GM19455 (cell line): ENCODE measurements around the gene RFTN1.
"Not testable (repeated sequence)": the region's sequence is repeated elsewhere in the genome, so short reads cannot be mapped to it uniquely, and the experiment has no call there.

Experiments
- ATAC-seq: cut with Tn5 transposase; IDR thresholded peaks from one replicate; pipeline ENCODE4 v1.9.1; 2021; ENCODE audit not compliant: unreplicated experiment

RFTN1 gene

DNA sequence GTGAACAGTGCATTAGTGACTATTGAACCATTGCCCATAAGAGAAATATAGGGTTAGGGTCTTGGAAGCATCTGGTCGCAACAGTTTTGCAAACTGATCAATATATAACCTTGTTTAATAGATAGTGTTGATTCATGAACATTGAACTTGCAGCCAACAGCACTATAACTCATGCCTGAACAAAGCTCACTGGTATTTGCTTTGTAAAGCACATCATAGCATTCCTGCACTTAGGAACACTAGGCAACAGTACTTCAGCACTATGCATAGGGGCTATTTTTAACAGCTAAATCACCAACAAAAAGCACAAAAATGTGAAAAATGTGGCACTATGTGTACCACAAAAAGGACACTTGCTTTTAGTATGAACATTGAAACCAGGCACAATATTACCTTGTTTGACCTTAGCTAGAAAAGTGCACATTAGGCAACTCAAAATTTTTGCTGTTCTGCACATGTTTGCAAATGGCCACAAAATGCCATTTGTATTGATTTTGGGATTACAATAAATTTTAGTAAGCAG, 180.5 kb downstream of the RFTN1 start:
- ATAC-seq: no peak

DNA sequence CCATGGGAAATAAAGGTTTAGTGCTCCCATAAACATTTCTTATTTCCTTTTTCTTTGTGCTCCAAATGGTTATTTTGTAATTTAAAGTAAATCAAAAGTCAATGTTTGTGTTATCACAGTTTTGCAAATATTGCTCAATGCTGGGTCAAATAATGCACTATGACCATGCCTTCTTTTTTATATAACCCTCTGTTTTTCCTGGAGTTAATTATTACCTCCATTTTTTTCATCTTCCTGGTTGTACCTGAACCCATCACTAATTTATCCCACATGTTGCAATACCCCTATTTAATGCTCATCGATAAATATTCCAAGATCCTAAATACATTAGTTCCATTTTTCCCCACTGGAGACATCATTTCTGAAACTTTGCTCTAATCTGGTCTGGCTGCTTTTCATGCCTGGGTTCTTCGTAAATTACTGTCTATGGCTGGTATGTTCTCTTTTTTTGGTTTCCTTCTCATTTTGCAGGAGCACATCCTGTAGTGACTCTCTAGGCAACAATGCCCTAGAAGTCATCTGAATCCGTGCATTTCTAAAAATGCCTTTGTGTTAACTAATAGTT, 182.1 kb downstream of the RFTN1 start:
- no peak for ATAC-seq

DNA sequence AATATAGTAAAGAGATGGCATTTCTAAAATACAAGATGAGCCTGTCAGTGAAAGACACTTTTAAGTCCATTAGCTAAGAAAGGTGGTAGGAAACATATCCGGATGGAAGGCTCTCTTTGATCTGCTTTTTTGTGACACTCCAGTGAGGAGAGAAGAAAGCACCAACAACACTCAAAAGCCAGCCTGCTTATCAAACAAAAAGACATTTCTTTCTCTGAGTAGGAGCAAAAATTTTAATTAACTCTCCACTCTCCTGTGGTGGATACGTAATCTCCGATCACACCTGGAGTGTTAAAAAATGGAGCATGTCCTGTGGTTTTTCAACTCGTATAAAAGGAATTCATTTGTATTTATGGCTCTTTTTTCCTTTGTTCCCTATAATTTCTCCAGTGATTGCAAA, 183.1 kb downstream of the RFTN1 start:
- ATAC-seq: no peak

DNA sequence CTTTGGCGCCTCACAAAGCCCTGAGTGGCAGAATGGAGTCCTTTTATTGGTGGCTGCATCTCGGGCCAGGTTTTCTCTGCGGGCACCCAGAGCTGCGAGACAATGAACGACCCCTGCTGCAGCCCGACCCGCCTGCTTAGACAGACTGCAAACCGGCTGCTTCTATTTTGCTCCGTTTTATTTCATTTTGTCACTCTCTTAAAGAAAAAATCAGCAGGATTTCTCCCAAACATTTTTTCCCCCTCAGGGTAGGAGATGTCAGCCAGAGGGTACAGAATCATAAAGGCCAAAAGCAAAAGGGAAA, 183.7 kb downstream of the RFTN1 start:
- ATAC-seq: no peak

DNA sequence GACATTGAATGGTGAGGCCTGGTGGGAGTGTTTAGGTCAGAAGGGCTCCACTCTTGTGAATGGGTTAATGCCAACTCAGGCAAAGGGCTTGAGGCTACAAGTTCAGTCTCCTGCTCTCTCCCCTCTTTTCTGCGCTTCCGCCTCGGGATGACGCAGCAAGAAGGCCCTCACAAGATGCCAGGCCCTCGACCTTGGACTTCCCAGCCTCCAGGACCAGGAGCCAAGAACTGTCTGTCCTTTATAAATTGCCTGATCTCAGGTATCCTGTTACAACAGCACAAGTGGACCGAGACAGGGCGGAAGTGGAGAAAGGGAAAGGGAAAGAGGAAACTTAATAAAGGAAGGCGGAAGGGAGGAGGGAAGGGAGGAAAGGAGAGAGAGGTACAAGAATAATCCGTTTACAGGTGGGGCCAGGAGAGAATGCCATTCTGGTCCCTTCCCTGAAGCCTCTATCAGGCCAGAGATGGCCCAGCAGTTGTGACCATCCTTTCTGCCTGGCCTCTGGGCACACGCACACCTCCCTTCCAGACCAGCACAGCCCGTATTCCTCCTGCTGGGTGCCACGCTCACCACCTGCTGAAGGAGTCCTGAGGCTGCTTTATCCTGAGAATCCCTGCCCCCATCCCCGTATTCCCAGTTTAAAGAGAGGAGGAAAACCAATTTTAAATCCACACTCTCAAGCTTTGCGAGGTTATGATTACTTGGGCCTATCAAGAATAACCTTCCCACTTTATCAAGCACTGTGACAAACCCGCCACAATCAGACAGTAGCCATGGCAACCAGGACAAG, 184.3 kb downstream of the RFTN1 start:
- no peak for ATAC-seq

DNA sequence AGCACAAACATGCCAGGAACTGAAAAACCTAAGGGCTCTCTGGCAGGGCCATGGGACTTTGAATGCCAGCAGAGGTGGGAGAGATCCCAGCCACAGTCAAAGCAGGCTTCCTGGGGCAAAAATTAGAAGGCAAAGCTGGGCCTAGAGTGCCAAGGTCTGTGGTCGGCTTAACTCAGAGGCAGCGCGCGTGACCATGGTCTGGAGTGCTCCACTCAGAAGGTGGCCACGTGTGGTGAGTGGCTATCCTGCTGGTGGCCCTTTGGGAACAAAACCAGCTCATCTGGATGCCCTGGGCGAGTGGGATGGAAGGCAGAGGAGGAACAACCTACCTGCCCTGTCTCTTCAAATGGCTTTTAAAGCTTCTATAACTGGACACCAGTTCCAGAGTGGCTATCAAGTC, 185.4 kb downstream of the RFTN1 start:
- no peak for ATAC-seq

DNA sequence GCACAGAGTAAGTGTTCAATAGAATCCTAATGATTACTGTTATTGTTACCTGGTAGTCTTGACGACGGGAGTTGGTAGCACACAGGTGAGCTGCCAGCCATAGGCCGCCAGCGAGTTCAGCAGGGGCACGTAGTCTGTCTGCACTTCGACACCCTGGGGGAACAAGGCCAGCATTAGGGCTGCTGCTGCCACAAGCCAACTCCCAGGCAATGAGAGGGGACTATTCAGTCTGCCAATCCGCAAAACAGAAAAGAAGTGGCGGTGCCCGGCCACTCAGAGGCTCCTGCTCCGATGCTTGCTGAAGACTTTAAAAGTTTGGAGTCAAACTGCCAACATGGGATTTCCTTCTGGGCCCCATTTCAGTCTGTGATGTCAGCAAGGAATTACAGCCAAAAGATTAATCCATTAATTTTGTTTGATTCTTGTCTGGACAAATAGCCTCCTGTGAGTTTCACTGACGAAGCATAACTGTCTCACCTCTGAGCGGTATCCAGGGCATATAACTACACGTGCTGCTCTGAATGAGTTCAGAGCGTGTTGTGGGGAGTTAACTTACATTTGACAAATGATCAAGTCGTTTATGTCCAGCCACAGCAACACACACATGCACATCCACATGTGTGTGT, 186.7 kb downstream of the RFTN1 start:
- no peak for ATAC-seq

DNA sequence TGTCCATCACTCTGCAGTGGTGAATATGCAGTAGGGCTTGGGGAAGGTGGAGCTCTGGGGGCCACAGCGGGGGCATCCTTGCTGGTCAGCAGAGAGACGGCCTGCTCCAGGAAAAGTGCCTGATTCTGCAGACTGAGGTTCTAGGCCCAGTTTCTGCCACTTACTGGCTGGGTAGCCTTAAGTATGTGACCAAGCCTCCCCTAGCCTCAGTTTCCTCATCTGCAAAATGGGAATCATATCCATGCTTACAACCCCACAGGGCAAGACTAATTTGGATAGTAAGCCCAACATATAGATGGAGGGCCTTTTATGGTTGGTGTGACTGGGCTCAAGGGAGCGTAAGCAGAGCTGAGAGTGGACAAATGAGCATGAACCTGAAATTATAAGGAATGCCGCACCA, 187.6 kb downstream of the RFTN1 start:
- no peak for ATAC-seq

DNA sequence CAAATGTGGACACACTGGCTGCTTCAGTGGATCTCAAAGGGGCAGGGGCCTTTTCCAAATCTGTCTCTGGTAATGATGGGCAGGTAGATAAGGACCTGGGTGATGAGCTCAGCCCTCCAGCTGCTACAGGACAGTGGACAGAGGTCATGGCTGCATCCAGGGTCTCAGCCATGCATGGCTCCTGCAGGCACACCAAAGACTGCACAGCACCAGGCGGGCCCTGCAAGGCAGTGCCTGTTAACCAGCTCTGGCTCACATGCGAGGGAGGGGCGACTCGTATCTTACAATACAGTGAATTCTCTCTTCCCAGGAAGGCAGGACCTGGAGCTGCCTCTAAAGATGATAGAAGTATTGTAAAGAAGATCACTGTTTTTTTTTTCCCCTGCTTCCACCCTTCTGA, 189.8 kb downstream of the RFTN1 start:
- no peak for ATAC-seq

DNA sequence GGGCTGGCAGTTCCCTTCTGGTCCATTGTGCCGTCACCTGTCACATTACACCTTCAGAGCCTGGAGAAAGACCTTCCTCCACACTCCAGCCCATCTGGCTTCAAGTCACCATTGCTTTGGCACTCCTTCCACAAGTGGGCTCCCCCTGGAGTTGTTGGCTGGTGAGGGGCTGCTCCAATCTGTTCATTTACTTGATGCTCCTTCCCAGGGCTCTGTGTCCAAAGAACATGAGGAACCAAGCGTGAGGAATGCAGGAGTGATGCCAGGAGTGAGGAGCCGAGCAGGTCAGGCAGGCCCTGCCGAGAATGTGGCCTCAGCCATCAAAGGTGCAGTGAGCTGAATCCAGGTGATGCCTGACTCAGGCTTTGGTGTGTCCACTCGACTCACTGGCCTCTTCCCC, 191.3 kb downstream of the RFTN1 start:
- no peak for ATAC-seq

DNA sequence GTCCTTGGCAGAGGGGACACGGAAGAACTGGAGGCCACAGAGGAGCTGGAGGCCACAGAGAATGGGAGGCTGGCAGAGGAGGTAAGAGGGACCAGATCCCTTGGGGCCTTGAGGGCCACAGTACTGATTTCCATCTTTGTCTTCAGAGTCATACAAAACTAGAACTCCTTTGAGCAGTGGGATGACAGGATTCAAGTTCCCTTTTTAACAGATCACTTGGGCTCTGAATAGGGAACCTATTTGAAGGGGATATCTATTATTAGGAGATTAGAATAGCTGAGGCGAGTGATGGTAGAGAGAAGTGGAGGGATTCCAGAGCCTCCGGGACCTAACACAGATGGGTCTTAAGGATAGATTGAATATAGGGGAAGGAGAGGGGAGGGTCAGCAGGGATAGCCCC, 192.8 kb downstream of the RFTN1 start:
- no peak for ATAC-seq

DNA sequence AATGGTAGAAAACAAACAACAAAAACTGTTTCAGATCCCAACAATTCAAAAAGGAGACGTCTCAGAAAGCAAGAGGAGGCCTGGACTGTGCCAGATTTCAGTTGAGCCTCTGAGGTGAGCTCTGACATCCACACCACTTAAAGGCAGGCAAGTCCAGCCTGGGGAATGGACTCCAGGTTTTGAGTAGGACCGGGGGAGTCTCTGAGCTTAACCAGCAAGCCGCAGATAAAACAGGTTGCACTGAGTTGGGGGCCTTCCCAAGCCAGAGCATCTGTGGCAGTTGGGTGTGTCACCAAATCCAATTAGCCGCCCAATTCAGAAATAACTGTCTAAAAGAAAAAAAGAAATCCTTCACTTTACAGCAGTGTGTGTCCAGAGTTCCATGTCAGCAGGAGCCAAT, 193.8 kb downstream of the RFTN1 start:
- ATAC-seq: no peak

DNA sequence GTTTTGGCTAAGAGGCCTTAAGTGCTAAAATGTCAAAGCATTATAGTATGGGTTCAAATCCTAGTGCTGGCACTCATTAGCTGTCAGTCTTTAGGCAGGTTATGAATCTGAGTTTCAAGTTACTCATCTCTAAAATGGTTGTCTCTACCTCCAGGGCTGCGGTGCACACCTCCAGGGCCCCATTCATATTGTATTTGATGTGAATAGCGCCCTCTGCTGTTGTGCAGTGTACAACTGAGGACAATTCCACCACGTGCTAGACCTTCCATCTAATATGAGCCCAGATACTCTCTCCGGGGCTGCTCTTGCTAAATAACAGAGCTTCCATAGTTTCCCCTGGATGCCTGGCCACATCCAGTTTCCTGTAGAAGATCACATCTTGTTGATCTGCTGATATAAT, 194.2 kb downstream of the RFTN1 start:
- ATAC-seq: no peak

DNA sequence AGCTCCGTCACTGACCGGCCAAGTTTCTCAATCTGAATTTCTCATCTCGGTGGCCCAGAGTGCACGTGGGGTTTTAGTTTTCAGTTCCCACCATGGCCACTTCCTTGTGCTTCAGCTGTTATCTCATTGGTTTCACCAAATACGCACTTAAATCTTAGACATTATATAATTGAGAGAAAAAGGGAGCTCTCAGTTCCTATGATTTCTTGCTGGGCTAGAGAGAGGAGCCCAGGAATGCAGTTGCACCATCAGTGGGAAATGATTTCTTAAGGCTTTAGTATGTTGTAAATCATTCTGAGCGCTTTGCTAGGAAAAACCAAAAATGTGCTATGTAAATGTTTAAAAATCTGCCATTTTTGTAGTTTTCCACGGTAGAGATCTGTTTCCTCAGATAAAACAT, 195.3 kb downstream of the RFTN1 start:
- ATAC-seq: no peak

DNA sequence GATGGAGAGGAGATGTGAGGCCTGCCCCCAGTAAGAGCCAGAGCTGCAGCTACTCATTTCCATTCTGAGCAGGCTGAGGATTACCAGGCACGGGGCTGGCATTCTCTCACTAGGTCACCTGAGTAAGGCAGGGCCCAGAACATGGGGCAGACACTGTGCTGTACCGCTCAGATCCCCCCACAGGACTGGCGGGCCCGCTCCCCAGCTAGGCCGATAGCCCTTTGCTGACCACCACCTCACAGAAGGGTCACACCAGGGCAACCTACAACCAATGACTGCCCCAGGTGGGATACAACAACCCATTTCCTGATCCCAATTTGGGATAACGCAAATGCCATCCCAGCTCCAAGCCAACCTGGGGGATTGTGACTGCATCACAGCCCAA, 195.9 kb downstream of the RFTN1 start:
- ATAC-seq: no peak

DNA sequence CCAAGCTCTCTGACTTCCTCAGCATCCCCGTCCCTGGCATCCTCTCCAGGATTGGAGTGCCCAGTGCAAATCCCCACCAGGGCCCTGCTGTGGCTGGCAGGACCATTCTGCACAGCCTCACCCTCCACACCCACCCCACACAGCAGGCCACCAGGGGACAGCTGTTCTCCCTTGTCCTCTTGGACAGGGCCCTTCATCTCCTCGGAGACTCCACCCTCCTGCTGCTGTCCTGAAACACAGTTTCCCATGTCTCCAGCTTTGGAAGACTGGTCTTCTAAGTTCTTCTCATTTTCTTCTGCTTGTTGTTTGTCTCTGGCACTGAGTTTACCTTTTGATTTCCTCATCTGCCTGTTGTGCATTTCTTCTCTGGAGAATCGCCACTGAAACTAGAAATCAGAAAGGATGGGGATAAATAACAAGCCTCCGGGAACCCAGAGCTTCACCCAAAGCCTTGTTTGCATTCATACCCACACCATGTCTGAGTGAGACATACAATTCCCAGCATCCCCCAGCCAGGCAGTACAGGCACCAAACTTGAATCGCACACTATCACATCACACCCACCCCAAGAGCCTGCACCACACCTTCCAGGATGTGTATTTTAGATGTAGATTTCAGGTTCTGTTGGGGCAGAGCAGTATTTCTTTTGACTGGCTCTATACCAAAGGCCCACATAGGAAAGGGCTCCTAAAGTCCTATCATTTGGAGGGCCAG, 196.5 kb downstream of the RFTN1 start:
- ATAC-seq: no peak

DNA sequence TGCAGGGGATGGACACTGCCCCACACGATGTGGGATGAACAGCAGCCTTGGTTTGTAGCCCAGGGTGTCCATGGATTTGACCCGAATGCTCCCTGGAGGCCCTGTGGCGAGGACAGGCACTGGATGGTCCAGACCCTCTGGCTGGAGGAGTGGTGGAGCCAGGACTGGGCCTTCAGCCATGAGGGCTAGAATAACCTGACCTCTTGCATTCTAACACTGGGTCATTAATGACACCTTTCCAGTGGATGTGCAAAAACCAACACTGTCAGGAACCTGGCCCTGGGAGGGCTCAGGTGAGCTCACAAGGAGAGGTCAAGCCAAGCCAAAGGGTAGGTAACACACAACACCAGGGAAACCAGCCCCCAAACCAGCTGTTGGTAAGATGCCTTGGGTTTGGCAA, 197.1 kb downstream of the RFTN1 start:
- no peak for ATAC-seq

DNA sequence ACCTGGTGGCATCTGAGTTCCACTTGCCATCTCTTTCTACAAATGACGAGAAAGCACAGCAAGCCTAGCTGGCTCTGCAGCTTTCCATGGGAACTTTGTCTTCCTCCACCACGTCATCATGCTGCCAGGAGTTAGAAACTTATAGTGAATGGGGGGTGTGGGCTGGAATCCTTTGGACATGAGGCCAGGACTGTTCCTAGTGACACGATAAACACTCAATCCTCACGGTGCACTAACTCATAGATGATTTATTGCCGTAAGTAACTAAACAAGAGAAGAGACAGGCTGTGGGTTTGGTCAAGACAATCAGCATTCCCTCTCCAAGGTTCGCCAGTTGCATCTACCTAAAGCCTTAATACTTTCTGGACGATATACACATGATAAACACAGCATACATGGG, 197.9 kb downstream of the RFTN1 start:
- no peak for ATAC-seq

DNA sequence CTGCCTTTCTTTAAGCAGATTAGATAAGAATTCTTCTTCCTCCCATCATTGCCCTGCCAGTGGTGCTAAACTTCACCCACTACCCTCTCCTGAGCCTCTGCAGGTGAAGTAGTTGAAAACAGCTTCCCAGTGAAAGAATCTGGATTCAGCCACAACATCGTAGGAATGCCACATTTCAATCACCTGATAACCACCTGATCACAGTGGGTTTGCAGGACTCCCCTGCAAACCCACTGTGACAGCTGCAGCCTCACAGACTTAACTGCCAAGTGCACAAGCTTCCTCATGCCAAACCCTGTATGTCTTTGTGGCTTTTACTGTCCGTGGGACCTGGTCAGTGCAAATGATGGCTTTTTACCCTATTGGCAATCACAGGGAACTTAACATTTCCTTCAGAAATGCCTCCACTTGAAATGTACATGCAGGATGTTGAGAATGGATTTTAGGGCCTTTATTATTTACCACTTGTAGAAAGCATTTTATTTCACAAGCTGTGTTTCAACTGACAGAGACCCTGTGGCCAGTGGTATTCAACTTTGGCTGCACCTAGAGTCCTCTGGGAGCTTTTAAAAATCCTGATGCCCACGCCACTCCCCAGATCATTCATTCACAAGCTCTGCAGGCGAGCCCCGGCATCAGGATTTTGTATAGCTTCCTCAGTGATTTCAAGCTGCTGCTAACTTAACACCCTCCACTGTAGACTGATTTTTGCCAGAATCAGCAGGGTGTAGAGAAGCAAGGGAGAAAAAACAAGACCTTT, 199.4 kb downstream of the RFTN1 start:
- ATAC-seq: no peak

DNA sequence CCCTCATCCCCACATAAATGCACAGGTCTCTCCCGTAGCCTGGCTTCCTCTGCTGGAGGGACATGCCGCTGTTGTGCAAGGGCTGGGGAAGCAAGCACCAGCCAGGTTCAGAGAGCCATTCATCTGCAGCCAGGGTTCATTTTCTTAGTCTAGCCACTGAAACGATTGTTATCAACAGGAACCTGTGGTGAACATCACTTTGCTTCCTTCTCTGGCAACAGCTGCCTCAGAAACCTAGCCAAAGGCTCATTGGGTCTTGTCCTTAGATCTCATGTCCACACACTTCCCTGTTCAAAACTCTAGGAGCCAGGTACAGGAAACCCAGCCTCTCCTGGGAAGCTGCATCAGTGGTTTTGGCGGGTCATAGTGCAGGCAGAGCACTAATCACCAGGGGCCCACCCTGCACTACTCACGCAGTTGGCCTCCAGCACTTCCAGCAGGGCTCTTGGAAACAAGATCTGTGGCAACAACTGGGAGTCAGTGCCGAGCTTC, 201.5 kb downstream of the RFTN1 start:
- ATAC-seq: peak; percentile 43

DNA sequence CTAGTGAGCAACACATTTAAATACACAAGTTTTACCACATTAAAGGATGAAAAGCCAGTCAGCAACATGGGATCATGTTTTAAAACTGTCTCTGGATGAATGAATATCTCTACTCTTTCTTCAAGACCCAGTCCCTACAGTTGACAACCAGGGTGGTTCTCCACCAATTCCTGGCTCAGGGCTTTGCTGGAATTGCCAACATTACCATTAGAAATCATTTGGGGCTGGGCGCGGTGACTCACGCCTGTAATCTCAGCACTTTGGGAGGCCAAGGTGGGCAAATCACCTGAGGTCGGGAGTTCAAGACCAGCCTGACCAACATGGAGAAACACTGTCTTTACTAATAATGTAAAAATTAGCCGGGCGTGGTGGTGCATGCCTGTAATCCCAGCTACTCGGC, 203.0 kb downstream of the RFTN1 start:
- not testable (repeated sequence) for ATAC-seq
